HCT116 (cell line): Measurements from ENCODE around the gene TMEM132D. TPM values are rescaled to one million over a fixed set of nuclear protein-coding genes. Genes with fewer than 3 reads are reported as not detected.

Experiments
- ATAC-seq: fragments of 200-7000 bp; cut with Tn5 transposase; 2 replicates; pipeline ENCODE4 v1.9.1; 2020; ENCODE audit warnings: mild to moderate bottlenecking, moderate library complexity
- BruUV-seq: library from RNA; stranded (reverse); fragments of 400-500 nt; replicated peaks from 2 replicates; lab custom pipeline; 2021; lab: Mats Ljungman, UMichigan
- CTCF ChIA-PET: fragments of 300-600 bp; sonication (Branson Sonifier 250); formaldehyde crosslinking; loops from one replicate; lab custom pipeline; 2021; ENCODE audit warnings: antibody characterized with exemption; lab: Charles Lee
- POLR2A ChIA-PET: fragments of 300-600, 350-600 bp; sonication (Branson Sonifier 250); formaldehyde crosslinking; loops from one replicate; lab custom pipeline; 2021; ENCODE audit warnings: antibody characterized with exemption; lab: Charles Lee
- RAD21 ChIA-PET, 2 experiments: fragments of 300-600 bp; sonication (Branson Sonifier 250); formaldehyde crosslinking; loops; one replicate each; lab custom pipeline; 2023; ENCODE audit warnings: low total read pairs in 2 of 2; ENCODE audit not compliant: uncharacterized antibody in 2 of 2, unreplicated experiment in 2 of 2, low non-redundant PET in 1 of 2; lab: Charles Lee
- DNase-seq: peaks from one replicate; pipeline ENCODE4 v3.0.0-alpha.2; 2010; ENCODE audit warnings: low read depth, low spot score
- H2AFZ ChIP-seq: fragments of 200-600 bp; shearing (Covaris generic), sonication (generic); 2 replicates; pipeline ENCODE4 v1.6.1; 2017; ENCODE audit warnings: low read depth, mixed run types, mixed read lengths, antibody characterized with exemption, low read length; ENCODE audit not compliant: poor library complexity, severe bottlenecking
- H3K27ac ChIP-seq: 2 replicates; pipeline ENCODE4 v1.5.1; 2012; ENCODE audit warnings: low read depth, low read length
- H3K27me3 ChIP-seq: fragments of 200-600 bp; sonication (generic); 2 replicates; pipeline ENCODE4 v1.6.1; 2016; ENCODE audit warnings: mixed run types, low read length, mixed read lengths; ENCODE audit not compliant: insufficient read depth
- H3K36me3 ChIP-seq, 2 experiments: fragments of 200-500 bp in 1 of 2; fragments of 200-600 bp in 1 of 2; sonication (Bioruptor generic) in 1 of 2; sonication (generic) in 1 of 2; 2 replicates each; pipeline versions ENCODE4 v1.5.1 to v1.6.1; 2014 to 2016; ENCODE audit warnings: low read length in 2 of 2, inconsistent platforms in 1 of 2, mixed read lengths in 1 of 2, mixed run types in 1 of 2; ENCODE audit not compliant: insufficient read depth in 2 of 2, control insufficient read depth in 1 of 2
- H3K4me1 ChIP-seq, 2 experiments: fragments of 200-600 bp in 1 of 2; sonication (generic) in 1 of 2; 2 replicates each; pipeline versions ENCODE4 v1.5.1 to v1.6.1; 2012 to 2017; ENCODE audit warnings: low read length in 2 of 2, inconsistent platforms in 1 of 2, mild to moderate bottlenecking in 1 of 2, mixed read lengths in 1 of 2, mixed run types in 1 of 2, moderate library complexity in 1 of 2; ENCODE audit not compliant: insufficient read depth in 2 of 2, control insufficient read depth in 1 of 2
- H3K4me2 ChIP-seq: fragments of 200-600 bp; sonication (generic); 2 replicates; pipeline ENCODE4 v1.6.1; 2017; ENCODE audit warnings: mixed run types, low read length, mixed read lengths
- H3K4me3 ChIP-seq, 2 experiments: fragments of 200-600 bp in 1 of 2; sonication (generic) in 1 of 2; replicated peaks in 1 of 2; 2 replicates each; pipeline ENCODE4 v1.5.1; 2011 to 2016; ENCODE audit warnings: low read length in 2 of 2, control low read depth in 1 of 2, low read depth in 1 of 2, mild to moderate bottlenecking in 1 of 2, mixed read lengths in 1 of 2, mixed run types in 1 of 2
- H3K79me2 ChIP-seq: fragments of 200-600 bp; sonication (generic); 2 replicates; pipeline ENCODE4 v1.6.1; 2017; ENCODE audit warnings: mild to moderate bottlenecking, mixed run types, low read length, moderate library complexity, mixed read lengths; ENCODE audit not compliant: insufficient read depth
- H3K9ac ChIP-seq: fragments of 200-600 bp; sonication (generic); 2 replicates; pipeline ENCODE4 v1.6.1; 2016; ENCODE audit warnings: low read length, mixed read lengths
- H3K9me2 ChIP-seq: fragments of 200-600 bp; sonication (generic), shearing (Covaris generic); 2 replicates; pipeline ENCODE4 v1.6.1; 2017; ENCODE audit warnings: mixed run types, mild to moderate bottlenecking, moderate library complexity; ENCODE audit not compliant: insufficient read depth
- H3K9me3 ChIP-seq, 2 experiments: fragments of 200-500 bp in 1 of 2; fragments of 200-600 bp in 1 of 2; sonication (Bioruptor generic) in 1 of 2; sonication (generic) in 1 of 2; 2 replicates each; pipeline ENCODE4 v1.6.1; 2014 to 2017; ENCODE audit warnings: low read length in 2 of 2, mixed read lengths in 2 of 2, inconsistent platforms in 1 of 2, low read depth in 1 of 2, mild to moderate bottlenecking in 1 of 2, mixed run types in 1 of 2, moderate library complexity in 1 of 2; ENCODE audit not compliant: control insufficient read depth in 1 of 2, insufficient read depth in 1 of 2
- H4K20me1 ChIP-seq: fragments of 200-600 bp; sonication (generic), shearing (Covaris generic); 2 replicates; pipeline ENCODE4 v1.6.1; 2017; ENCODE audit warnings: mixed run types, mild to moderate bottlenecking, moderate library complexity; ENCODE audit not compliant: insufficient read depth
- ATF3 ChIP-seq: IDR thresholded peaks from 2 replicates; pipeline ENCODE4 v1.6.1; 2012
- CBX3 ChIP-seq: IDR thresholded peaks from 2 replicates; pipeline ENCODE4 v1.6.1; 2012; ENCODE audit warnings: low read depth
- CEBPB ChIP-seq: IDR thresholded peaks from 2 replicates; pipeline ENCODE4 v1.6.1; 2012; ENCODE audit warnings: low read depth
- FOSL1 ChIP-seq: IDR thresholded peaks from 2 replicates; pipeline ENCODE4 v1.6.1; 2012; ENCODE audit warnings: low read depth
- POLR2AphosphoS5 ChIP-seq: IDR thresholded peaks from 2 replicates; pipeline ENCODE4 v1.6.1; 2011; ENCODE audit warnings: mild to moderate bottlenecking, low read depth, low read length, moderate library complexity
- RAD21 ChIP-seq: IDR thresholded peaks from 2 replicates; pipeline ENCODE4 v1.6.1; 2012; ENCODE audit warnings: low read depth, mild to moderate bottlenecking
- SIN3A ChIP-seq: IDR thresholded peaks from 2 replicates; pipeline ENCODE4 v1.6.1; 2012; ENCODE audit warnings: low read depth
- SP1 ChIP-seq: IDR thresholded peaks from 2 replicates; pipeline ENCODE4 v1.6.1; 2012; ENCODE audit warnings: low read depth
- ZFX ChIP-seq: fragments of 450-650 bp; IDR thresholded peaks from 2 replicates; pipeline ENCODE4 v1.6.1; 2017
- intact Hi-C: fragments of 100-400 bp; cut with micrococcal nuclease; formaldehyde crosslinking; loops from 2 replicates; pipeline ENCODE4 v1.10.0; 2022
- total RNA-seq: library from RNA; stranded (reverse); gene quantifications from one replicate; pipeline ENCODE4 v1.2.1, GENCODE V29; 2021; ENCODE audit not compliant: unreplicated experiment
- TF ChIP-seq, protein P1 (sequence below), 3 experiments: fragments of 200-600 bp in 1 of 3; sonication (generic) in 1 of 3; IDR thresholded peaks in 2 of 3; conservative IDR thresholded peaks in 1 of 3; 2 replicates each; pipeline ENCODE4 v1.5.1; 2012 to 2017; ENCODE audit warnings: low read depth in 2 of 3, low read length in 2 of 3, antibody characterized with exemption in 1 of 3, borderline replicate concordance in 1 of 3, control low read depth in 1 of 3, mild to moderate bottlenecking in 1 of 3, mixed read lengths in 1 of 3, mixed run types in 1 of 3, moderate library complexity in 1 of 3; ENCODE audit not compliant: insufficient read depth in 1 of 3
- TF ChIP-seq, protein P2 (sequence below): IDR thresholded peaks from 2 replicates; pipeline ENCODE4 v1.6.1; 2012

The TMEM132D gene
- total RNA-seq, 1 experiment from 2014 or later, result not detected

- TF ChIP-seq ZFX, result no peak
- no peak for TF ChIP-seq RAD21
- TF ChIP-seq, protein P1, sequence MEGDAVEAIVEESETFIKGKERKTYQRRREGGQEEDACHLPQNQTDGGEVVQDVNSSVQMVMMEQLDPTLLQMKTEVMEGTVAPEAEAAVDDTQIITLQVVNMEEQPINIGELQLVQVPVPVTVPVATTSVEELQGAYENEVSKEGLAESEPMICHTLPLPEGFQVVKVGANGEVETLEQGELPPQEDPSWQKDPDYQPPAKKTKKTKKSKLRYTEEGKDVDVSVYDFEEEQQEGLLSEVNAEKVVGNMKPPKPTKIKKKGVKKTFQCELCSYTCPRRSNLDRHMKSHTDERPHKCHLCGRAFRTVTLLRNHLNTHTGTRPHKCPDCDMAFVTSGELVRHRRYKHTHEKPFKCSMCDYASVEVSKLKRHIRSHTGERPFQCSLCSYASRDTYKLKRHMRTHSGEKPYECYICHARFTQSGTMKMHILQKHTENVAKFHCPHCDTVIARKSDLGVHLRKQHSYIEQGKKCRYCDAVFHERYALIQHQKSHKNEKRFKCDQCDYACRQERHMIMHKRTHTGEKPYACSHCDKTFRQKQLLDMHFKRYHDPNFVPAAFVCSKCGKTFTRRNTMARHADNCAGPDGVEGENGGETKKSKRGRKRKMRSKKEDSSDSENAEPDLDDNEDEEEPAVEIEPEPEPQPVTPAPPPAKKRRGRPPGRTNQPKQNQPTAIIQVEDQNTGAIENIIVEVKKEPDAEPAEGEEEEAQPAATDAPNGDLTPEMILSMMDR (IDR thresholded peaks at IDR 0.05 in 2 of 3, conservative IDR thresholded peaks at IDR 0.05 in 1 of 3; ENCODE audit: borderline replicate concordance in 1 of 3, insufficient read depth in 1 of 3, low read depth in 2 of 3, low read length in 2 of 3), result no peak
- no peak for TF ChIP-seq SIN3A
- TF ChIP-seq ATF3, result no peak
- TF ChIP-seq POLR2AphosphoS5, result no peak
- Histone ChIP-seq H3K27me3 (no peaks in the 10 kb centered on the region), H2AFZ (no peak overlapping the region), H3K9me3 (peaks cover 0 to 12% of the 10 kb centered on the region in 2 experiments; a peak in 2 of 4 replicates), H3K4me3 (no peak overlapping the region), H3K9me2 (no peaks in the 10 kb centered on the region), H3K4me2 (no peak overlapping the region), H4K20me1 (no peaks in the 10 kb centered on the region), H3K36me3 (no peaks in the 10 kb centered on the region), H3K4me1 (no peaks in the 10 kb centered on the region), H3K9ac (no peak overlapping the region), H3K79me2 (no peaks in the 10 kb centered on the region), H3K27ac (no peak overlapping the region)
- ChIA-PET RAD21 (no interaction called here), POLR2A (no interaction called here), CTCF (no interaction called here)
- DNase-seq, result no peak
- BruUV-seq, result no TSS peak
- intact Hi-C loops, result no loop called here
- no peak for ATAC-seq
These were observed 646.3 kb downstream of the TMEM132D start for GRCh38 chr12:129257524-129257923.

GRCh38 chr12:129246630-129247029 lies 657.2 kb downstream of the TMEM132D start:
- Histone ChIP-seq H3K4me1 (no peaks in the 10 kb centered on the region), H2AFZ (no peak overlapping the region), H3K9me2 (no peaks in the 10 kb centered on the region), H3K4me3 (no peak overlapping the region), H3K27me3 (no peaks in the 10 kb centered on the region), H3K79me2 (no peaks in the 10 kb centered on the region), H4K20me1 (no peaks in the 10 kb centered on the region), H3K9me3 (peaks cover 7 to 18% of the 10 kb centered on the region in 2 experiments; a peak in 2 of 4 replicates), H3K27ac (no peak overlapping the region), H3K9ac (no peak overlapping the region), H3K36me3 (no peaks in the 10 kb centered on the region), H3K4me2 (no peak overlapping the region)
- no TSS peak for BruUV-seq
- TF ChIP-seq, protein P2, sequence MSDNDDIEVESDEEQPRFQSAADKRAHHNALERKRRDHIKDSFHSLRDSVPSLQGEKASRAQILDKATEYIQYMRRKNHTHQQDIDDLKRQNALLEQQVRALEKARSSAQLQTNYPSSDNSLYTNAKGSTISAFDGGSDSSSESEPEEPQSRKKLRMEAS, result no peak
- TF ChIP-seq CEBPB (no peak), ZFX (no peak), CBX3 (no peak), ATF3 (no peak), FOSL1 (no peak), SP1 (no peak), POLR2AphosphoS5 (no peak)
- ATAC-seq (no peak), DNase-seq (no peak)
- CTCF ChIA-PET, result no interaction called here
- intact Hi-C loops, result no loop called here
- POLR2A ChIA-PET, result no interaction called here
- RAD21 ChIA-PET, result interaction anchor here in 1 of 2 experiments (0.6 to 0.7 kb wide), 2 partner anchors 58 to 117 kb away, joined by 3 to 5 read pairs; no protein-coding TSS in a partner anchor
